AG09319 (cell line): ENCODE measurements around the gene ZFAND4.

Experiments used
- DNase-seq: peaks from one replicate; pipeline ENCODE4 v3.0.0-alpha.2; 2010; ENCODE audit warnings: low read depth; ENCODE audit errors: extremely low read depth
- TF ChIP-seq, protein P1 (sequence below): IDR thresholded peaks from 2 replicates; pipeline ENCODE4 v1.5.1; 2011; ENCODE audit warnings: low read depth, mild to moderate bottlenecking, inconsistent platforms, low read length, moderate library complexity

ZFAND4 gene

DNA sequence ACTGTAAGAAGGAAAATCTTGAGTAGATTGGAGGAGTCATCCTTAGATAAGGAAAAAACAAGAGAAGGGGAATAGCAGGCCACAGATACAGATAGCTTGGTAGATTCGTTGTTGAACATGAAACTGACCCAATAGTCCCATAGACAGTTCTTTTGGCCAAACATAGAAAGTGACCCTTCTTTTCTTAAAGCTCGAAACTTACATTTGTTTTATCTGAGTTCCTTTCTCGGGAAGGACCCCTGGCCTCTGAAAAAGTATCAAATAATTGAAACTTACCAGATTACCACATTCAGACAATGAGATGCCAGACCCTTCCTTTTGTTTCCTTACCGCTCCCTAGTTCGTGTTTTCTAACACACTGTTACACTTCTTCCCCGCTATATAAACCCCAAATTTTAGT lies 72.9 kb downstream of the ZFAND4 start:
- no peak for DNase-seq
- TF ChIP-seq, protein P1, sequence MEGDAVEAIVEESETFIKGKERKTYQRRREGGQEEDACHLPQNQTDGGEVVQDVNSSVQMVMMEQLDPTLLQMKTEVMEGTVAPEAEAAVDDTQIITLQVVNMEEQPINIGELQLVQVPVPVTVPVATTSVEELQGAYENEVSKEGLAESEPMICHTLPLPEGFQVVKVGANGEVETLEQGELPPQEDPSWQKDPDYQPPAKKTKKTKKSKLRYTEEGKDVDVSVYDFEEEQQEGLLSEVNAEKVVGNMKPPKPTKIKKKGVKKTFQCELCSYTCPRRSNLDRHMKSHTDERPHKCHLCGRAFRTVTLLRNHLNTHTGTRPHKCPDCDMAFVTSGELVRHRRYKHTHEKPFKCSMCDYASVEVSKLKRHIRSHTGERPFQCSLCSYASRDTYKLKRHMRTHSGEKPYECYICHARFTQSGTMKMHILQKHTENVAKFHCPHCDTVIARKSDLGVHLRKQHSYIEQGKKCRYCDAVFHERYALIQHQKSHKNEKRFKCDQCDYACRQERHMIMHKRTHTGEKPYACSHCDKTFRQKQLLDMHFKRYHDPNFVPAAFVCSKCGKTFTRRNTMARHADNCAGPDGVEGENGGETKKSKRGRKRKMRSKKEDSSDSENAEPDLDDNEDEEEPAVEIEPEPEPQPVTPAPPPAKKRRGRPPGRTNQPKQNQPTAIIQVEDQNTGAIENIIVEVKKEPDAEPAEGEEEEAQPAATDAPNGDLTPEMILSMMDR, result no peak

DNA sequence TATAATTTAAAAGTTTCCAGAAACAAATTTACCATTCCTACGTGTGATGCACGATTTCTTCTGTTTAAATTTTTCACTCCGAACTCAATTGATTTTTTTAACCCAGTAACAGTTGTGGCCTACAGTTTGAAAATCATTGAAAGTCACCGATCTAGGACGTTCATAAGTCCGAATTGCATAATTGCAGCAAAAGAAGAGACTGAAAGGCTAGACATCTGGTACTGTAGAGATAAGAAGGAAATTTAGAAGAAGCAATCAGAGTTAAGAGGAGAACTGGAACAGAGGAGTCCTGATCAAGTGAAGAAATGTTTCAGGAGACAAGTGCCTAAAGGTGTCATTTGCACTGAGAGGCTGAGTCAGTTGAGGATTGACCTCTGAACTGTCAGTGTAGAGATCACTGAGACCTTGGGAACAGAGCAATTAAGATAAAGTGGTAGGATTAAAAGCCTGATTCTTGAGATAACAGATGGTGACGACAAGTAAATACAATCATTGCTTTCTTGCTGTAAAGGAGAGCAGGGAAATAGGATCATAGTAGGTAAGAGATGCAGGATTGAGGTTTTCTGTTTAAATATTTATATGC lies 73.5 kb downstream of the ZFAND4 start:
- TF ChIP-seq, protein P1, result no peak
- DNase-seq, result no peak

DNA sequence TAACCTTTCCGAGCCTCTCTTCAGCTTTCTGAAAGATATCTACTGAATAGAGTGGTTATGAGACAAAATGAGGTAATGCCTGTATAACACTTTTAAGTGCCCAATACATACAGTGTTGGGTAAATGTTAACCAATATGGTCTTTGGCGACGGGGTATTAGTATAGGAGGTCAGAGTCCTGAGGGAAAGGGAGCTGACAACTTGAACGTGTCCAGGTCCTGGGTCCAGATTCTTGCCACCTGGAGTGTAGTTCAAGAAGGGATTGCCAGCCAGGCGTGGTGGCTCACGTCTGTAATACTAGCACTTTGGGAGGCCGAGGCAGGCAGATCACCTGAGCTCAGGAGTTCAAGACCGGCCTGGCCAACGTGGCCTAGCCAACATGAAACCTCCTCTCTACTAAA lies 76.0 kb downstream of the ZFAND4 start:
- DNase-seq, result no peak
- TF ChIP-seq, protein P1, result no peak

DNA sequence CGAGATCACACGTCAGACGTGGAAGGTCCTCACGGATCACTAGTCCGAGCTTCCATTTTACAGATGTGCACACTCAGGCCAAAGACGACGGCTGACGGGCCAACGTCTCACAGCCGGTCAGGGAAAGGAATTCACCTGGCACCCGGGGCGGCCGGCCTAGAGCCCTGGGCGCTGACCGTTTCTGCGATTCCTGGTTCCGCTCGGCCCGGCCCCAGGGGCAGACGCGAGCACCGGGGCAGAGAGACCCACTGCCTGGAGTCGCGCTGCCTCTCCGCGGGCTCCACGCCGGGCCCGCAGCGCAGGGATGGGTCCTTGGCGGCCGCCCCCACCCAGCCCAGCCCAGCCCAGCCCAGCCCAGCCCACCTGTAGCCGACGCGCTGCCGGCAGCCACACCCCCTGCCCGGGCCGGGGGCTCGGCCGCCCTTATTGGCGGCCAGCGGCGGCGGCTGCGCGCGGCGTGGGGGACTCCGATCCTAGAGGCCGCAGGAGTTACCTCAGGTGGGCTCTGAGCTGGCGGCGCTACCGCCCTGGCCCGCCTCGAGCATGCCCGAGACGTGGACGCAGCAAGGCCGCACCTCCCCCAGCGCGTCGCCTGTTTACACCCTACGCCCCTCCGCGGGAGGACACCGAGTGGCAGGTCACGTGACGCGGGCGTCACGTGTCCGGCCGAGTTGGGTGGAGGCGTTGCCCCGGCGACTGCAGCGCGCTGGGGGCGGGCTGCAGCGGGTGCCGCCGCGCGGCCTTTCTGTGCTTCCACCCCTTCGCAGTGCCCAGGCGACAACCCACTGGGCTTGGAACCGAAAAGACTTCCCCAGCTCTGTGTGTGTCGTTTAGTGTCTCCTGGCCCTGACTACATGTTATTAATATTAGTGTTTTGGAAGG lies 78.1 kb downstream of the ZFAND4 start:
- TF ChIP-seq, protein P1, result no peak; the same call in 1 of the 2 replicates
- peak; percentile 74 for DNase-seq

DNA sequence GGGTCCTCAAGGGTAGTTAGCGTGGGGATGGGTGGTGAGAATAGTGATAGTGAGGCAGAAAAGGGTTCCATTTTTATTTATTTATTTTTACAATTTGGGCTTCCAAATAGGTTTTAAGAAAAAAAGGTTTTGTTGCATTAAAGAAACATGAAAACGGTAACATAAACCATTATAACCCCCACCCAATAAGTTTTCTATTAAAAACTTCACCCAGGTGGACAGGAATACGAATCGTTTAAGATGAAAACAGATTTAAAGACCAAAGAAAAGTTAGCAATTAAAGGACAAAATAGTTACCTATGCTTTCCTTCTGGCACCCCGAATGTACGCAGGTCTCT lies 78.7 kb downstream of the ZFAND4 start:
- no peak for DNase-seq
- TF ChIP-seq, protein P1, result no peak

DNA sequence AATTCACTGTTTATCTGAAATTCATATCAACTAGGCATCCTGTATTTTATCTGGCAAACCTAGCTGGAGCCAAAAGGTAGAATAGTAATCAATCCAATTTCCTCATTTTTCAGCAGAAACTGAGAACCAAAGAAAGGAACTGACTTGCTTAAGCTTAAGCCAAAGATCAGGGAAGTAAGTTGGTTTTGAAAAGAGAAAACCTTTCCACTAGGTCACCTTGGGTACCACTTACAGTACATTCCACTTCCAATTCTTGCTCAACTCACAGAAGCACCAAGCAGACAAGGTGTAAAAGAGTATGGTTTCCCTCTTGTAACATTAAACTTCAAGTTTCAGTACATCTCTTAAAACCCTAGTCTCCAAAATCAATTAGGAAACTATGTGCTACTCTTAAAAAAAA lies 79.6 kb downstream of the ZFAND4 start:
- DNase-seq, result no peak
- TF ChIP-seq, protein P1, result no peak

DNA sequence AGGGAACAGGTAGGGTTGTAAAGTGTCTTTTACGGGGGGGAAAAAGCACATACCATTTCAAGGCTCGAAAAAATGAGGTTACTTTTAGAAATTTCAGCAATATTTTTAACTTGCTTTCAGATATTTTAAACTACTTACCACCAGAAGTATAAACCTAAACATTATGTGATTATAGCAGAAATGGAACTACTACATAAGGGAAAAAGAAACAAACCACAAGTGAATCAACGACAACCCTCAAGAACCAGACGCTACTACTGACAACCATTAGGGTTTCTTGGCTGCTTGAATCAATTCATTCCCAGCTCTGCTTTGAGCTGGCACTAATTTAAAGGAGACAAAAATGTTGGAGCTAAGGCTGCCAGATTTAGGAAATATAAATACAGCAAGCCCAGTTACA lies 80.1 kb downstream of the ZFAND4 start:
- TF ChIP-seq, protein P1, result no peak
- no peak for DNase-seq
